HCT116 (cell line): ENCODE measurements around the gene KICS2. TPM values are rescaled to one million over a fixed set of nuclear protein-coding genes. Genes with fewer than 3 reads are reported as not detected.

Experiments
- ATAC-seq: fragments of 200-7000 bp; cut with Tn5 transposase; 2 replicates; pipeline ENCODE4 v1.9.1; 2020; ENCODE audit warnings: mild to moderate bottlenecking, moderate library complexity
- BruUV-seq: library from RNA; stranded (reverse); fragments of 400-500 nt; replicated peaks from 2 replicates; lab custom pipeline; 2021; lab: Mats Ljungman, UMichigan
- CTCF ChIA-PET: fragments of 300-600 bp; sonication (Branson Sonifier 250); formaldehyde crosslinking; loops from one replicate; lab custom pipeline; 2021; ENCODE audit warnings: antibody characterized with exemption; lab: Charles Lee
- POLR2A ChIA-PET: fragments of 300-600, 350-600 bp; sonication (Branson Sonifier 250); formaldehyde crosslinking; loops from one replicate; lab custom pipeline; 2021; ENCODE audit warnings: antibody characterized with exemption; lab: Charles Lee
- RAD21 ChIA-PET, 2 experiments: fragments of 300-600 bp; sonication (Branson Sonifier 250); formaldehyde crosslinking; loops; one replicate each; lab custom pipeline; 2023; ENCODE audit warnings: low total read pairs in 2 of 2; ENCODE audit not compliant: uncharacterized antibody in 2 of 2, unreplicated experiment in 2 of 2, low non-redundant PET in 1 of 2; lab: Charles Lee
- DNase-seq: peaks from one replicate; pipeline ENCODE4 v3.0.0-alpha.2; 2010; ENCODE audit warnings: low read depth, low spot score
- H2AFZ ChIP-seq: fragments of 200-600 bp; shearing (Covaris generic), sonication (generic); 2 replicates; pipeline ENCODE4 v1.6.1; 2017; ENCODE audit warnings: low read depth, mixed run types, mixed read lengths, antibody characterized with exemption, low read length; ENCODE audit not compliant: poor library complexity, severe bottlenecking
- H3K27ac ChIP-seq: 2 replicates; pipeline ENCODE4 v1.5.1; 2012; ENCODE audit warnings: low read depth, low read length
- H3K27me3 ChIP-seq: fragments of 200-600 bp; sonication (generic); 2 replicates; pipeline ENCODE4 v1.6.1; 2016; ENCODE audit warnings: mixed run types, low read length, mixed read lengths; ENCODE audit not compliant: insufficient read depth
- H3K36me3 ChIP-seq, 2 experiments: fragments of 200-500 bp in 1 of 2; fragments of 200-600 bp in 1 of 2; sonication (Bioruptor generic) in 1 of 2; sonication (generic) in 1 of 2; 2 replicates each; pipeline versions ENCODE4 v1.5.1 to v1.6.1; 2014 to 2016; ENCODE audit warnings: low read length in 2 of 2, inconsistent platforms in 1 of 2, mixed read lengths in 1 of 2, mixed run types in 1 of 2; ENCODE audit not compliant: insufficient read depth in 2 of 2, control insufficient read depth in 1 of 2
- H3K4me1 ChIP-seq, 2 experiments: fragments of 200-600 bp in 1 of 2; sonication (generic) in 1 of 2; 2 replicates each; pipeline versions ENCODE4 v1.5.1 to v1.6.1; 2012 to 2017; ENCODE audit warnings: low read length in 2 of 2, inconsistent platforms in 1 of 2, mild to moderate bottlenecking in 1 of 2, mixed read lengths in 1 of 2, mixed run types in 1 of 2, moderate library complexity in 1 of 2; ENCODE audit not compliant: insufficient read depth in 2 of 2, control insufficient read depth in 1 of 2
- H3K4me2 ChIP-seq: fragments of 200-600 bp; sonication (generic); 2 replicates; pipeline ENCODE4 v1.6.1; 2017; ENCODE audit warnings: mixed run types, low read length, mixed read lengths
- H3K4me3 ChIP-seq, 2 experiments: fragments of 200-600 bp in 1 of 2; sonication (generic) in 1 of 2; replicated peaks in 1 of 2; 2 replicates each; pipeline ENCODE4 v1.5.1; 2011 to 2016; ENCODE audit warnings: low read length in 2 of 2, control low read depth in 1 of 2, low read depth in 1 of 2, mild to moderate bottlenecking in 1 of 2, mixed read lengths in 1 of 2, mixed run types in 1 of 2
- H3K79me2 ChIP-seq: fragments of 200-600 bp; sonication (generic); 2 replicates; pipeline ENCODE4 v1.6.1; 2017; ENCODE audit warnings: mild to moderate bottlenecking, mixed run types, low read length, moderate library complexity, mixed read lengths; ENCODE audit not compliant: insufficient read depth
- H3K9ac ChIP-seq: fragments of 200-600 bp; sonication (generic); 2 replicates; pipeline ENCODE4 v1.6.1; 2016; ENCODE audit warnings: low read length, mixed read lengths
- H3K9me2 ChIP-seq: fragments of 200-600 bp; sonication (generic), shearing (Covaris generic); 2 replicates; pipeline ENCODE4 v1.6.1; 2017; ENCODE audit warnings: mixed run types, mild to moderate bottlenecking, moderate library complexity; ENCODE audit not compliant: insufficient read depth
- H3K9me3 ChIP-seq, 2 experiments: fragments of 200-500 bp in 1 of 2; fragments of 200-600 bp in 1 of 2; sonication (Bioruptor generic) in 1 of 2; sonication (generic) in 1 of 2; 2 replicates each; pipeline ENCODE4 v1.6.1; 2014 to 2017; ENCODE audit warnings: low read length in 2 of 2, mixed read lengths in 2 of 2, inconsistent platforms in 1 of 2, low read depth in 1 of 2, mild to moderate bottlenecking in 1 of 2, mixed run types in 1 of 2, moderate library complexity in 1 of 2; ENCODE audit not compliant: control insufficient read depth in 1 of 2, insufficient read depth in 1 of 2
- H4K20me1 ChIP-seq: fragments of 200-600 bp; sonication (generic), shearing (Covaris generic); 2 replicates; pipeline ENCODE4 v1.6.1; 2017; ENCODE audit warnings: mixed run types, mild to moderate bottlenecking, moderate library complexity; ENCODE audit not compliant: insufficient read depth
- ATF3 ChIP-seq: IDR thresholded peaks from 2 replicates; pipeline ENCODE4 v1.6.1; 2012
- ELF1 ChIP-seq: IDR thresholded peaks from 2 replicates; pipeline ENCODE4 v1.6.1; 2012; ENCODE audit warnings: low read depth, borderline replicate concordance
- FOSL1 ChIP-seq: IDR thresholded peaks from 2 replicates; pipeline ENCODE4 v1.6.1; 2012; ENCODE audit warnings: low read depth
- JUND ChIP-seq: IDR thresholded peaks from 2 replicates; pipeline ENCODE4 v1.6.1; 2012
- MAX ChIP-seq: IDR thresholded peaks from 2 replicates; pipeline ENCODE4 v1.6.1; 2012
- REST ChIP-seq: IDR thresholded peaks from 2 replicates; pipeline ENCODE4 v1.6.1; 2012; ENCODE audit warnings: low read depth
- SIN3A ChIP-seq: IDR thresholded peaks from 2 replicates; pipeline ENCODE4 v1.6.1; 2012; ENCODE audit warnings: low read depth
- SP1 ChIP-seq: IDR thresholded peaks from 2 replicates; pipeline ENCODE4 v1.6.1; 2012; ENCODE audit warnings: low read depth
- TCF7L2 ChIP-seq: IDR thresholded peaks from 2 replicates; pipeline ENCODE4 v1.7.0; 2011; ENCODE audit warnings: borderline replicate concordance, inconsistent platforms; ENCODE audit not compliant: insufficient read depth, insufficient read length; ENCODE audit errors: extremely low read depth
- YY1 ChIP-seq: IDR thresholded peaks from 2 replicates; pipeline ENCODE4 v1.6.1; 2011; ENCODE audit warnings: low read length, low read depth, moderate library complexity, mild to moderate bottlenecking; ENCODE audit not compliant: insufficient replicate concordance; ENCODE audit errors: extremely low read depth
- ZBTB33 ChIP-seq: IDR thresholded peaks from 2 replicates; pipeline ENCODE4 v1.6.1; 2011; ENCODE audit warnings: mild to moderate bottlenecking, low read length, moderate library complexity; ENCODE audit not compliant: insufficient replicate concordance; ENCODE audit errors: extremely low read depth
- intact Hi-C: fragments of 100-400 bp; cut with micrococcal nuclease; formaldehyde crosslinking; loops from 2 replicates; pipeline ENCODE4 v1.10.0; 2022
- total RNA-seq: library from RNA; stranded (reverse); gene quantifications from one replicate; pipeline ENCODE4 v1.2.1, GENCODE V29; 2021; ENCODE audit not compliant: unreplicated experiment

Gene KICS2
- total RNA-seq, 1 experiment from 2014 or later: 18.1 TPM

GRCh38 chr12:64252681-64253080 lies 30.6 kb upstream of the KICS2 start:
- no TSS peak for BruUV-seq
- ATAC-seq (no peak), DNase-seq (no peak)
- H4K20me1 ChIP-seq: no peaks in the 10 kb centered on the region
- no peak overlapping the region for H3K27ac ChIP-seq
- TF ChIP-seq ATF3 (no peak), ELF1 (no peak), FOSL1 (no peak), TCF7L2 (no peak), YY1 (no peak), ZBTB33 (no peak), MAX (no peak), SIN3A (no peak)
- H3K9ac ChIP-seq: no peak overlapping the region
- H3K27me3 ChIP-seq: no peaks in the 10 kb centered on the region
- ChIA-PET POLR2A (no interaction called here), RAD21 (no interaction called here), CTCF (no interaction called here)
- no peaks in the 10 kb centered on the region for H3K9me3 ChIP-seq
- no peak overlapping the region for H3K4me2 ChIP-seq
- intact Hi-C loops: loop anchor here (10.0 kb wide), 1 partner anchor 578 kb away; no protein-coding TSS in a partner anchor
- H3K79me2 ChIP-seq: no peaks in the 10 kb centered on the region
- H2AFZ ChIP-seq: no peak overlapping the region
- H3K9me2 ChIP-seq: no peaks in the 10 kb centered on the region
- H3K4me1 ChIP-seq: no peaks in the 10 kb centered on the region
- H3K36me3 ChIP-seq: no peaks in the 10 kb centered on the region
- no peak overlapping the region for H3K4me3 ChIP-seq

- no TSS peak for BruUV-seq
- CTCF ChIA-PET: no interaction called here
- Histone ChIP-seq H3K27me3 (no peaks in the 10 kb centered on the region), H3K27ac (no peak overlapping the region), H3K9ac (no peak overlapping the region), H3K4me1 (no peaks in the 10 kb centered on the region), H4K20me1 (no peaks in the 10 kb centered on the region), H3K9me3 (no peaks in the 10 kb centered on the region), H3K79me2 (no peaks in the 10 kb centered on the region), H3K9me2 (no peaks in the 10 kb centered on the region), H2AFZ (no peak overlapping the region), H3K4me2 (no peak overlapping the region), H3K4me3 (no peak overlapping the region), H3K36me3 (no peaks in the 10 kb centered on the region)
- TF ChIP-seq YY1 (no peak), SP1 (no peak), JUND (no peak), REST (no peak)
- no peak for DNase-seq
- intact Hi-C loops: no loop called here
- POLR2A ChIA-PET: no interaction called here
- no peak for ATAC-seq
- RAD21 ChIA-PET: no interaction called here
Measured at GRCh38 chr12:64243809-64244208, 21.7 kb upstream of the KICS2 start.
